Mesodermal cell (in vitro differentiated cells): ENCODE results near the gene RRP12.

Experiments used
- H3K27ac ChIP-seq: 2 replicates; pipeline ENCODE4 v1.7.0; 2013; ENCODE audit warnings: mild to moderate bottlenecking, low read depth, low read length, moderate library complexity; ENCODE audit not compliant: severe bottlenecking
- H3K36me3 ChIP-seq: 2 replicates; pipeline ENCODE4 v1.7.1; 2013; ENCODE audit warnings: mild to moderate bottlenecking, low read length, moderate library complexity; ENCODE audit not compliant: control insufficient read depth, insufficient read depth
- H3K4me1 ChIP-seq: one replicate; pipeline ENCODE4 v1.7.1; 2013; ENCODE audit warnings: mild to moderate bottlenecking, low read length; ENCODE audit not compliant: insufficient read depth, control insufficient read depth, poor library complexity, severe bottlenecking
- H3K4me3 ChIP-seq: 2 replicates; pipeline ENCODE4 v1.7.0; 2013; ENCODE audit warnings: low read length, control low read depth, mild to moderate bottlenecking; ENCODE audit not compliant: insufficient read depth, poor library complexity, severe bottlenecking; ENCODE audit errors: extremely low read depth
- H3K9me3 ChIP-seq: 2 replicates; pipeline ENCODE4 v1.7.1; 2013; ENCODE audit warnings: mild to moderate bottlenecking, low read length, moderate library complexity; ENCODE audit not compliant: control insufficient read depth
- WGBS, 2 experiments: methylation state at CpG; one replicate each; pipeline ENCODE4 v1.1.5; 2013; ENCODE audit warnings: missing lambda C conversion rate in 2 of 2; ENCODE audit not compliant: insufficient coverage in 2 of 2; 5-methylcytosine and 5-hydroxymethylcytosine counted together

The RRP12 gene

DNA sequence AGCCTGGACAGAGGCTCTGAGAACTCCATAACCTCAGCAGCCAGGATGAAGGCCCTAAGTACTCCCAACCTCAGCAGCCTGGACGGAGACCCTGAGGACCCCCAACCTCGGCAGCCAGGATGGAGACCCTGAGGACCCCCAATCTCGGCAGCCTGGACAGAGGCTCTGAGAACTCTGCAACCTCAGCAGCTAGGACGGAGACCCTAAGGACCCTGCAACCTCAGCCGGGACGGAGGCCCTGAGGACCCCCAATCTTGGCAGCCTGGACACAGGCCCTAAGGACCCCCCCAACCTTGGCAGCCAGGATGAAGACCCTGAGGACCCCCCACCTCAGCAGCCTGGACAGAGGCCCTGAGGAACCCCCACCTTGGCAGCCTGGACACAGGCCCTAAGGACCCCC is 16.5 kb downstream of the RRP12 start:
- H3K36me3 ChIP-seq, result peaks cover 69% of the 10 kb centered on the region
- H3K4me1 ChIP-seq, result no peaks in the 10 kb centered on the region
- 98% methylated on average over 6 of the region's 6 CpGs for WGBS, 2 experiments
- no peak overlapping the region for H3K27ac ChIP-seq
- no peaks in the 10 kb centered on the region for H3K9me3 ChIP-seq
- H3K4me3 ChIP-seq, result no peak overlapping the region

DNA sequence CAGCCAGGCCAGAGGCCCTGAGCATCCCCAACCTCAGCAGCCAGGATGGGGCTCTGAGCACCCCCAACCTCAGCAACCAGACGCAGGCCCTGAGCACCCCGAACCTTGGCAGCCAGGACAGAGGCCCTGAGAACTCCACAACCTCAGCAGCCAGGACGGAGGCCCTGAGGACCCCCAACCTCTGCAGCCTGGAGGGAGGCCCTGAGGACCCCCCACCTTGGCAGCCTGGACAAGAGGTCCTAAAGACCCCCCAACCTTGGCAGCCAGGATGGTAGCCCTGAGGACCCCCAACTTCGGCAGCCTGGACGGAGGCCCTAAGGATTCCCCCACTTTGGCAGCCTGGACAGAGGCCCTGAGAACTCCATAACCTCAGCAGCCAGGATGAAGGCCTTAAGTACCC is 17.0 kb downstream of the RRP12 start:
- Histone ChIP-seq H3K27ac (no peak overlapping the region), H3K36me3 (peaks cover 68% of the 10 kb centered on the region), H3K9me3 (no peaks in the 10 kb centered on the region), H3K4me3 (no peak overlapping the region), H3K4me1 (no peaks in the 10 kb centered on the region)
- 96 to 100% methylated on average over 3 to 4 of the region's 5 CpGs for WGBS, 2 experiments

DNA sequence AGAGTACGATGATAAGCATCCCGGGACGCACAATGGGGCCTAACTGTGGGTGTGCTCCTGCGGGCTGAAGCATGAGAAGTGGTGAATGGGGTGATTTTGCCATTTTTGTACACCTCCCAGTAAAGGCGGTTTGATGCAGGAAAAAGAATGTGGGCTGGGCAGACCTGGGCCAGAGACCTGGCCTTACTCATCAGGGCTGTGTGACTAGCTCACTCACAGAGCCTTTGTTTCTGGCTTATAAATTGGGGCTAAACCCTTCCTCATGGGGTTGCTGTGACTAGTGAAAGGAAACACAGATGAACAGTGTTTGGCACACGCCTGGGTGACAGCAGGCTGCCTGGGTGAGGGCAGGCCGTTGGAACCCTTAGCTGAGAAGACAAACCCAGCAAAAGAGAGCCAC is 18.0 kb downstream of the RRP12 start:
- H3K27ac ChIP-seq, result no peak overlapping the region
- H3K4me3 ChIP-seq, result no peak overlapping the region
- no peaks in the 10 kb centered on the region for H3K9me3 ChIP-seq
- no peaks in the 10 kb centered on the region for H3K4me1 ChIP-seq
- WGBS, 2 experiments, result 94 to 98% methylated on average over 4 to 5 of the region's 7 CpGs
- H3K36me3 ChIP-seq, result peaks cover 70% of the 10 kb centered on the region

GRCh38 chr10:97381626-97382025 is 19.5 kb downstream of the RRP12 start:
- Histone ChIP-seq H3K4me3 (no peak overlapping the region), H3K27ac (no peak overlapping the region), H3K36me3 (peaks cover 74% of the 10 kb centered on the region), H3K4me1 (no peaks in the 10 kb centered on the region), H3K9me3 (no peaks in the 10 kb centered on the region)
- WGBS, 2 experiments, result 76 to 86% methylated on average over 5 to 8 of the region's 8 CpGs

DNA sequence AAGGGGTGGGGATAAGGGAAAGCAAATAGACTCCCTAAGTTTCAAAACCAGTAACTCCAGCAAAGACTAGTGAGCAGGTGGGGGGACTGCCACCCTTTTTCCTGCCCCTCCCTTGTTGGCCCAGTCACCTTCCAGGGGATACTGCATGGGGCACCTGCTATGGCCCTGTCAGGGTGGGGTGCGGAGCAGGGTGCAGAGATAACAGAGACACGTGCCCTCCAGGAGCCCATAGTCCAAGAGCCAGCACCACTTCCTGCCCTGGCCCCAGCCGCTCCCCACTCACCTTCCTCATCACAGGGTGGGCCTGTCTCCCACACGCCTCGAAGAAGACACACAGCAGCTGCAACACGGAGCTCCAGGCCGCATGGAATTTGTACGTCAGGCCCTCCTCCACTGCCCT is 20.6 kb downstream of the RRP12 start:
- H3K27ac ChIP-seq, result no peak overlapping the region
- H3K36me3 ChIP-seq, result peaks cover 72% of the 10 kb centered on the region
- 95 to 96% methylated on average over 7 of the region's 8 CpGs for WGBS, 2 experiments
- no peak overlapping the region for H3K4me3 ChIP-seq
- no peaks in the 10 kb centered on the region for H3K9me3 ChIP-seq
- H3K4me1 ChIP-seq, result no peaks in the 10 kb centered on the region

DNA sequence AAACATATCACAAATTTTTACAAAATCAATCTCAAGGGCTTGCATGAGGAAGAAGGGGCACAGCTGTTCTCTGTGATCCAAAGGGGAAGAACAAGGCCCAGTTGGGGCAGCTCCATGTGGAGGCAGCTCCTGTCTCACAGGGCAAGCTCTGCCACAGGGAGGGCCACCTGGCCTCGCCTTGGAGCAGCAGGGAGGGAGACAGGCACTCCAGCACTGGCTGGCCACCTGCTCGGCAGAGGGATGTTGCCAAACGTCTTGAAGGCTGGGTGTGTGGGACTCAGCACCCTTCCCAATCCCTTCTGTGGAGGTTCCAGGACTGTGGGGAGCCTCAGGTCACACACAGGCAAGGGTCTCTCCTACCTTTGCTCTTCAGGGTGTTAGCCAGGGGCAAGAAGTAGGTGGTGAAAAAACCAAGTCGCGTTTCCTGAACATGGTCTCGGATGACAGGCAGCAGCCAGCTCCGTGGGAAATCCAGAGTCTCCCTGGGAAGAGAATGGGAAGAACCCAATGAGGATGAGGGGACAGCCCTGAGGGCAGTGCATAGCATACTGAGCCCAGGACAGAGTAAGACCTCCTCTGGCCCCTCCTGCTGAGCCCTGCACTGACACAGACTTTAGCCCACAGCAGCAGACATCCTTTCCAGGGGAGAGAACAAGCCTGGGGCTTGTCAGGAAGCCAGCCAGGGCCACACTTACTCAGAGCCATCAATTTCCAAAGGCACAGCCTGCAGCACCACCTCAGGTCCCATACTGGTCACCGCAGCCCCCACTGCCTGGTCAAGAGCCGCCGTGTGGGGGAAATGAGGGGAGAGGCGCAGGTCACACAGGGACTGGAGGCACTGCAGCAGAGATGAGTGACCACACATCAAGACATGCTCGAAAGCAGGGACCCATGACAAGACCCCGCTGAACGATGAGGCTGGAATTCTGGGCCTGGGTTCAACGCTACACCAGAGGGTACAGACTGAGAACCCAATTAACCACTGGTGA is 21.9 kb downstream of the RRP12 start:
- no peaks in the 10 kb centered on the region for H3K9me3 ChIP-seq
- 89 to 93% methylated on average over 12 to 14 of the region's 15 CpGs for WGBS, 2 experiments
- H3K36me3 ChIP-seq, result peaks cover 70% of the 10 kb centered on the region
- H3K4me1 ChIP-seq, result no peaks in the 10 kb centered on the region
- no peak overlapping the region for H3K4me3 ChIP-seq
- no peak overlapping the region for H3K27ac ChIP-seq

DNA sequence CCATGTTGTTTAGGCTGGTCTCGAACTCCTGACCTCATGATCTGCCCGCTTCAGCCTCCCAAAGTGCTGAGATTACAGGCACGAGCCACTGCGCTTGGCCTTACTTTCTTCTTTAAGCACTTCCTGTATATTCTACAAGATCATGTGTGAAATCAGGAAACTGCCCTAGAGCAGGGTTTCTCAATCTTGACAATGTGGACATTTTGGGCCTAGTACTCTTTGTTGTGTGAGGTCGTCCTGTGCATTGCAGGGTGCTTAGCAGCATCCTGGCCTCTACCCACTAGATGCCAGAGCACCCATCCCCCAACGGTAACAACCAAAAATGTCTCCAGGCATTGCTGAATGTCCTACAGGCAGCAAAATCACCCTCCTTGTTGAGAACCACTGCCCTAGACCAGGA is 24.7 kb downstream of the RRP12 start:
- Histone ChIP-seq H3K36me3 (peaks cover 89% of the 10 kb centered on the region), H3K27ac (no peak overlapping the region), H3K4me1 (no peaks in the 10 kb centered on the region), H3K9me3 (no peaks in the 10 kb centered on the region), H3K4me3 (no peak overlapping the region)
- WGBS, 2 experiments, result 88 to 94% methylated on average over 3 of the region's 6 CpGs

- H3K4me1 ChIP-seq, result no peaks in the 10 kb centered on the region
- no peak overlapping the region for H3K4me3 ChIP-seq
- 94 to 96% methylated on average over 9 of the region's 10 CpGs for WGBS, 2 experiments
- H3K9me3 ChIP-seq, result no peaks in the 10 kb centered on the region
- no peak overlapping the region for H3K27ac ChIP-seq
- H3K36me3 ChIP-seq, result peaks cover 92% of the 10 kb centered on the region
Measured at GRCh38 chr10:97373456-97373855, 27.7 kb downstream of the RRP12 start.

DNA sequence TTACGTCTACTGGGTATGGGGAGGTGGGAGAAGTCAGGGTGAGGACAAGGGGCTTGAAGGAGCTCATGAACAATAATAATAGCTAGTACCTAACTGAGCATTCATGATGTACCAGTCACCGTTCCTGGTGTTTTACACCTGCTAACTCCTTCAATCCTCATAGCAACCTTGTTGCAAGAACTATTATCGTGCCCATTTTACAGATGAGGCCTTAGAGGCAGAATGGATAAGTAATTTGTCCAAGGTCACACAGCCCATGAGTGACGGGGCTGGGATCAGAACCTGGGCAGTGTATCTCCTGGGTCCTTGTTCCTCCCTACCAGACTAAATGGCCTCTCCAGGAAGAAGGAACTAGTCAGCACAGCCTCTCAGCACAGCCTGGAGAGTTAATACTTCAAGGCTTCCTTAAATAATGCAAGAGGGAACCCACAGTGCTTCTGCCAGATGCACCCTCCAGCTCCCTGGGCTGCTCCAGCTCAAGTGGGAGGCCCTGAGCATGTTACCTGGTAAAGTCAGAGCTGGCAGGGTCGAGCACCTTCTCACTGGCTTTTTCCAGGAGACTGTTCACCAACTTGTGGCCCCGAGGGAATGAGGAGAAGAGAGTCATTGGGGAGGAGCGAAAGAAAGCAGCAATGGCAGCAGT is 28.8 kb downstream of the RRP12 start:
- H3K27ac ChIP-seq, result no peak overlapping the region
- H3K36me3 ChIP-seq, result peaks cover 83% of the 10 kb centered on the region
- no peak overlapping the region for H3K4me3 ChIP-seq
- H3K9me3 ChIP-seq, result no peaks in the 10 kb centered on the region
- no peaks in the 10 kb centered on the region for H3K4me1 ChIP-seq
- WGBS, 2 experiments, result 96% methylated on average over 4 to 7 of the region's 7 CpGs

- no peaks in the 10 kb centered on the region for H3K9me3 ChIP-seq
- 90 to 96% methylated on average over 5 to 7 of the region's 7 CpGs for WGBS, 2 experiments
- H3K4me3 ChIP-seq, result no peak overlapping the region
- H3K27ac ChIP-seq, result no peak overlapping the region
- H3K4me1 ChIP-seq, result no peaks in the 10 kb centered on the region
- H3K36me3 ChIP-seq, result peaks cover 83% of the 10 kb centered on the region
Measured at GRCh38 chr10:97371696-97372095, 29.4 kb downstream of the RRP12 start.
